ENCODE data around the gene EEF1AKMT3.

The EEF1AKMT3 gene

DNA sequence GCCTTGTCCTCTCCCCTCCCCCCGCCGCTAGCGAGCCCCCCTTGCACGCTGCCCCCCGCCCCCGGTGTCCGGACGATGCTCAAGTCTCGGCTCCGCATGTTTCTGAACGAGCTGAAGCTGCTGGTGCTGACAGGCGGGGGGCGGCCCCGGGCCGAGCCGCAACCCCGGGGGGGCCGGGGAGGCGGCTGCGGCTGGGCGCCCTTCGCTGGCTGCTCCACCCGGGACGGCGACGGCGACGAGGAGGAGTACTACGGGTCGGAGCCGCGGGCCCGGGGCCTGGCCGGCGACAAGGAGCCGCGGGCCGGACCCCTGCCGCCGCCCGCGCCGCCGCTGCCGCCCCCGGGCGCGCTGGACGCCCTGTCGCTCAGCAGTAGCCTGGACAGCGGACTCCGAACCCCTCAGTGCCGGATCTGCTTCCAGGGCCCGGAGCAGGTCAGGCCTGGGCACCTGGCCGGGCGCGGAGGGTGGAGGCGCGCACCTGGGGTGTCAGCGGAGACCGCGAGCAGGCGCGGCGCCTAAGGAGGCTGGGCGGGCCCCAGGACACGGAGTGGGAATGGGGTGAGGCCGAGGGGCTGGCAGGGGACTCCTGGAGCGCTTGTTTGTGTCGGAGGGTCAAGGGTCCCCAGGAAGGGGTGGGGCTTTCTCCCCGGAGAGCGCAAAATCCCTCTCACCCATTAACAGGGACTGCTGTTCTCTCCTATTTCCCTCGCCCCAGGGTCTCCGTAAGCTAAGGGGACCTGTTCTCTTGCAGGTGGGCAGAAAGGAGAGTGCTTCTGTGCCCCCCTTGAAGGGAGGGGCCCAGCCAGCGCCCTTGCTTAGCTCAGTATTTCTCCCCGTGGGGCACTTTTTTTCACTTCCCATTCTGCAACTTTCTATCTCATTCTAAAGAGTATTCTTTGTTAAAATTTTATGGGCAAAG, 16.7 kb upstream of the EEF1AKMT3 start:
- H3K4me1 ChIP-seq (ENCODE audit: insufficient read depth, low read length) = peaks cover 46% of the 10 kb centered on the region
- peaks cover 45% of the 10 kb centered on the region for H4K20me1 ChIP-seq (ENCODE audit: insufficient read depth, low read length)
- peak overlapping the region; percentile 80 for H3K4me2 ChIP-seq (ENCODE audit: insufficient read depth, low read length)
- peaks cover 34% of the 10 kb centered on the region for H3K79me2 ChIP-seq (ENCODE audit: insufficient read depth, low read length)
- no peaks in the 10 kb centered on the region for H3K9me3 ChIP-seq (ENCODE audit: insufficient read depth, low read length, severe bottlenecking)
- peak overlapping the region; percentile 70 for H3K9ac ChIP-seq (ENCODE audit: low read depth, low read length)
- no peak for ATAC-seq (ENCODE audit: insufficient read depth, low read depth)
- H3K36me3 ChIP-seq (ENCODE audit: insufficient read depth, low read length) = peaks cover 45% of the 10 kb centered on the region
- H3K27me3 ChIP-seq (ENCODE audit: insufficient read depth, low read length, poor library complexity) = no peaks in the 10 kb centered on the region
- H3K4me3 ChIP-seq (ENCODE audit: low read depth in 1 of 2, low read length in 2 of 2) = peak overlapping the region; percentile 56 to 68; a peak in 3 of 4 replicates
- H3K27ac ChIP-seq (ENCODE audit: low read length) = peak overlapping the region; percentile 53
- TF ChIP-seq EZH2 (IDR thresholded peaks at IDR 0.05; ENCODE audit: borderline replicate concordance, low read depth, low read length, severe bottlenecking) = no peak
- TF ChIP-seq, protein P1, sequence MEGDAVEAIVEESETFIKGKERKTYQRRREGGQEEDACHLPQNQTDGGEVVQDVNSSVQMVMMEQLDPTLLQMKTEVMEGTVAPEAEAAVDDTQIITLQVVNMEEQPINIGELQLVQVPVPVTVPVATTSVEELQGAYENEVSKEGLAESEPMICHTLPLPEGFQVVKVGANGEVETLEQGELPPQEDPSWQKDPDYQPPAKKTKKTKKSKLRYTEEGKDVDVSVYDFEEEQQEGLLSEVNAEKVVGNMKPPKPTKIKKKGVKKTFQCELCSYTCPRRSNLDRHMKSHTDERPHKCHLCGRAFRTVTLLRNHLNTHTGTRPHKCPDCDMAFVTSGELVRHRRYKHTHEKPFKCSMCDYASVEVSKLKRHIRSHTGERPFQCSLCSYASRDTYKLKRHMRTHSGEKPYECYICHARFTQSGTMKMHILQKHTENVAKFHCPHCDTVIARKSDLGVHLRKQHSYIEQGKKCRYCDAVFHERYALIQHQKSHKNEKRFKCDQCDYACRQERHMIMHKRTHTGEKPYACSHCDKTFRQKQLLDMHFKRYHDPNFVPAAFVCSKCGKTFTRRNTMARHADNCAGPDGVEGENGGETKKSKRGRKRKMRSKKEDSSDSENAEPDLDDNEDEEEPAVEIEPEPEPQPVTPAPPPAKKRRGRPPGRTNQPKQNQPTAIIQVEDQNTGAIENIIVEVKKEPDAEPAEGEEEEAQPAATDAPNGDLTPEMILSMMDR (IDR thresholded peaks at IDR 0.05; ENCODE audit: borderline replicate concordance, extremely low read depth, low read length, poor library complexity, severe bottlenecking) = no peak
- H2AFZ ChIP-seq (ENCODE audit: low read depth, low read length) = peak overlapping the region; percentile 53; the same call in 1 of the 2 replicates
- peak; percentile 46 for DNase-seq

DNA sequence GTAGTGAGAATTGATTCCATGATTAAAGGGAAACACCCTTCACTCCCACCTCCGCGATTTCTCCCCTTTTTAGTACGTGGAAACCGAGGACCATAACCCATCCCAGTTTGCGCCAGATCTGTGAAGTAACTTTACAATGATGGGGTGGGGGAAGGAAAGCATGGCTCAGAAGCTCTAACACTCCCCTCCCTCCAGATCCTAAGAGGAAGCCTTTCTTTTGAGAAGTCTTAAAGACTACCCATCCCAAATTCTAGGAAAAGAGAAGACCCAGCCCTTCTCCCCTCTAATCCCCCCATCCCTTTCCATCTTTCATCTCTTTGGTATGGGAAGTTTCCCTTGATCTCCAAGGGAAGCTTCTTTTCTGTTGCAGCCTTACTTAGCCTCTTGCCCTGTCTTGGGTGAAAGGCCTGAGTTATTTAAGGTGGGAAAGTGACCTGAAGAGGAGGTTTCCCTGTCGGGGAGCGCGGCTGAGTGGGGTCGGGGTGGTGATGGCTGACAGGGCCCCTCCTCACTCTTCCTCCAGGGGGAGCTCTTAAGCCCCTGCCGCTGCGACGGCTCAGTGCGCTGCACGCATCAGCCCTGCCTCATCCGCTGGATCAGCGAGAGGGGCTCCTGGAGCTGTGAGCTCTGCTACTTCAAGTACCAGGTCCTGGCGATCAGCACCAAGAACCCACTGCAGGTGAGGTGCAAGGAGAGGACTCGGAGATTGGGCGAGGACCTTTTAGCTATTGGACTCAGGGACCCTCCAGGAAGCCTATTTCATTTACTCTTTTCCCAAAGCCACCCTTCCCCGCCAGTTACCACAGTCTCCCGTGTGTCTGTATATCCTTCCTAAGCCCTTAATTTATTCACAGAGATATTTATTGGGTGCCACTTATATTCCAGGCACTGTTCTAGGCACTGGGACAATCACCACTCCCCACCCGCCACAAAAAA, 15.7 kb upstream of the EEF1AKMT3 start:
- Histone ChIP-seq H3K27me3 (ENCODE audit: insufficient read depth, low read length, poor library complexity) (no peaks in the 10 kb centered on the region), H3K36me3 (ENCODE audit: insufficient read depth, low read length) (peaks cover 38% of the 10 kb centered on the region), H3K9me3 (ENCODE audit: insufficient read depth, low read length, severe bottlenecking) (no peaks in the 10 kb centered on the region), H3K79me2 (ENCODE audit: insufficient read depth, low read length) (peaks cover 24% of the 10 kb centered on the region), H4K20me1 (ENCODE audit: insufficient read depth, low read length) (peaks cover 40% of the 10 kb centered on the region), H3K4me3 (ENCODE audit: low read depth in 1 of 2, low read length in 2 of 2) (peak overlapping the region; percentile 56 to 68; a peak in 3 of 4 replicates), H3K4me2 (ENCODE audit: insufficient read depth, low read length) (peak overlapping the region; percentile 80), H2AFZ (ENCODE audit: low read depth, low read length) (no peak overlapping the region), H3K27ac (ENCODE audit: low read length) (peak overlapping the region; percentile 53), H3K4me1 (ENCODE audit: insufficient read depth, low read length) (peaks cover 37% of the 10 kb centered on the region), H3K9ac (ENCODE audit: low read depth, low read length) (peak overlapping the region; percentile 70)
- TF ChIP-seq, protein P1 (IDR thresholded peaks at IDR 0.05; ENCODE audit: borderline replicate concordance, extremely low read depth, low read length, poor library complexity, severe bottlenecking) = peak; percentile 65
- no peak for TF ChIP-seq EZH2 (IDR thresholded peaks at IDR 0.05; ENCODE audit: borderline replicate concordance, low read depth, low read length, severe bottlenecking)
- ATAC-seq (ENCODE audit: insufficient read depth, low read depth) = no peak; the same call in 2 of the 3 replicates
- DNase-seq = peak; percentile 60

DNA sequence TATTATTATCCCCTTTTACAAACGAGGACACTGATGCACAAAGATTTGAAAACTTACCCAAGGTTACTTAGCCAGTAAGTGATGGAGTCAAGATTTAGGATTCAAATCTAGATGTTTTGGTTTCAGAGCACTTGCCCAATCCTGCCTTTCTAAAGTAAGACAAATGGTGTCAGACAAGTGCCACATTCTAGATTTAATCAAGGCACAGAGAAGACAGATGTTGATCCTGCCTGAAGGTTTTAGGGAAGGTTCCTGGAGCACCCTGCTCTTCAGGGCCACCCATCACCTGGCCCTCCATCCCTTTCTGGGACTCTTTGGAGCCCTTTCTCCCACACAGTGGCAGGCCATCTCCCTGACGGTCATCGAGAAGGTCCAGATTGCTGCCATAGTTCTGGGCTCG, 14.6 kb upstream of the EEF1AKMT3 start:
- Histone ChIP-seq H3K9ac (ENCODE audit: low read depth, low read length) (no peak overlapping the region), H2AFZ (ENCODE audit: low read depth, low read length) (no peak overlapping the region), H3K4me2 (ENCODE audit: insufficient read depth, low read length) (no peak overlapping the region), H3K79me2 (ENCODE audit: insufficient read depth, low read length) (peaks cover 16% of the 10 kb centered on the region), H3K9me3 (ENCODE audit: insufficient read depth, low read length, severe bottlenecking) (no peaks in the 10 kb centered on the region), H3K4me3 (ENCODE audit: low read depth in 1 of 2, low read length in 2 of 2) (no peak overlapping the region), H3K36me3 (ENCODE audit: insufficient read depth, low read length) (peaks cover 38% of the 10 kb centered on the region), H3K4me1 (ENCODE audit: insufficient read depth, low read length) (peaks cover 30% of the 10 kb centered on the region), H3K27ac (ENCODE audit: low read length) (no peak overlapping the region), H4K20me1 (ENCODE audit: insufficient read depth, low read length) (peaks cover 40% of the 10 kb centered on the region), H3K27me3 (ENCODE audit: insufficient read depth, low read length, poor library complexity) (no peaks in the 10 kb centered on the region)
- TF ChIP-seq, protein P1 (IDR thresholded peaks at IDR 0.05; ENCODE audit: borderline replicate concordance, extremely low read depth, low read length, poor library complexity, severe bottlenecking) = no peak
- no peak for TF ChIP-seq EZH2 (IDR thresholded peaks at IDR 0.05; ENCODE audit: borderline replicate concordance, low read depth, low read length, severe bottlenecking)
- ATAC-seq (ENCODE audit: insufficient read depth, low read depth) (no peak), DNase-seq (no peak)

Measured in DND-41 (cell line).